HepG2 (cell line): ENCODE results near the gene ITPR1. TPM values are rescaled to one million over a fixed set of nuclear protein-coding genes. Genes with fewer than 3 reads are reported as not detected.

ENCODE experiments used
- ATAC-seq: fragments of 200-7000 bp; cut with Tn5 transposase; 3 replicates; pipeline ENCODE4 v1.9.1; 2020; ENCODE audit warnings: mild to moderate bottlenecking, moderate library complexity
- BruUV-seq: library from RNA; stranded (reverse); fragments of 400-500 nt; replicated peaks from 2 replicates; lab custom pipeline; 2021; lab: Mats Ljungman, UMichigan
- CTCF ChIA-PET: fragments of 300-600 bp; formaldehyde crosslinking; extraction: SDS; loops from one replicate; lab custom pipeline; 2021; ENCODE audit warnings: low total read pairs, inconsistent platforms, low intra/inter-chr PET ratio; lab: Yijun Ruan, JAX
- POLR2A ChIA-PET: fragments of 350-600 bp; sonication (Branson Sonifier 250); formaldehyde crosslinking; loops from one replicate; lab custom pipeline; 2020; ENCODE audit warnings: antibody characterized with exemption, inconsistent platforms; lab: Yijun Ruan, JAX
- DNase-seq: peaks from one replicate; pipeline ENCODE4 v3.0.0-alpha.2; 2015; ENCODE audit warnings: low spot score
- FAIRE-seq: peaks from 3 replicates; lab custom pipeline; 2011; peaks lifted over from hg19 to GRCh38; lab: Jason Lieb, UNC
- H2AFZ ChIP-seq: one replicate; pipeline ENCODE4 v1.6.1; 2011; ENCODE audit warnings: low read length, inconsistent platforms
- H3K27ac ChIP-seq: fragments of 300-600 bp; 3 replicates; pipeline ENCODE4 v1.8.0; 2011; ENCODE audit warnings: mixed run types, mild to moderate bottlenecking, mixed read lengths, low read length, inconsistent platforms; ENCODE audit not compliant: insufficient read depth; ENCODE audit errors: extremely low read length
- H3K27me3 ChIP-seq, 2 experiments: fragments of 200-600 bp in 1 of 2; 2 replicates in 1 of 2; 3 replicates in 1 of 2; pipeline versions ENCODE4 v1.6.0 to v1.8.0; 2011; ENCODE audit warnings: low read length in 2 of 2, mild to moderate bottlenecking in 2 of 2, moderate library complexity in 2 of 2, inconsistent platforms in 1 of 2; ENCODE audit not compliant: insufficient read depth in 2 of 2, control insufficient read depth in 1 of 2
- H3K36me3 ChIP-seq, 2 experiments: fragments of 200-600 bp in 1 of 2; replicated peaks in 1 of 2; 2 replicates in 1 of 2; 3 replicates in 1 of 2; pipeline versions ENCODE4 v1.5.1 to v1.8.0; 2011; ENCODE audit warnings: low read length in 2 of 2, inconsistent platforms in 1 of 2; ENCODE audit not compliant: insufficient read depth in 2 of 2, control insufficient read depth in 1 of 2
- H3K4me1 ChIP-seq: 2 replicates; pipeline ENCODE4 v1.5.1; 2012; ENCODE audit warnings: low read length, inconsistent platforms; ENCODE audit not compliant: insufficient read depth
- H3K4me2 ChIP-seq: 2 replicates; pipeline ENCODE4 v1.6.0; 2011; ENCODE audit warnings: low read depth, low read length, inconsistent platforms
- H3K4me3 ChIP-seq, 3 experiments: fragments of 200-600 bp in 1 of 3; sonication (generic), shearing (Covaris generic) in 1 of 3; replicated peaks in 1 of 3; 2 replicates each; pipeline ENCODE4 v1.5.1; 2011 to 2016; ENCODE audit warnings: low read length in 3 of 3, inconsistent platforms in 2 of 3, low read depth in 2 of 3, mild to moderate bottlenecking in 2 of 3, control low read depth in 1 of 3, mixed read lengths in 1 of 3; ENCODE audit not compliant: insufficient read depth in 1 of 3
- H3K79me2 ChIP-seq: one replicate; pipeline ENCODE4 v1.6.1; 2011; ENCODE audit warnings: low read length, inconsistent platforms; ENCODE audit not compliant: insufficient read depth
- H3K9ac ChIP-seq: 2 replicates; pipeline ENCODE4 v1.6.0; 2011; ENCODE audit warnings: mild to moderate bottlenecking, low read depth, low read length, inconsistent platforms; ENCODE audit not compliant: insufficient read depth
- H3K9me3 ChIP-seq: 2 replicates; pipeline ENCODE4 v1.5.1; 2012; ENCODE audit warnings: mild to moderate bottlenecking, low read length
- H4K20me1 ChIP-seq: 2 replicates; pipeline ENCODE4 v1.6.0; 2011; ENCODE audit warnings: inconsistent platforms, mild to moderate bottlenecking, low read length, moderate library complexity; ENCODE audit not compliant: insufficient read depth
- FOXC1 ChIP-seq: sonication (generic); formaldehyde crosslinking; IDR thresholded peaks from 2 replicates; pipeline ENCODE4 v1.8.0; 2022; ENCODE audit warnings: mild to moderate bottlenecking, missing genetic modification reagents, borderline replicate concordance
- HINFP ChIP-seq: sonication (generic); formaldehyde crosslinking; IDR thresholded peaks from 2 replicates; pipeline ENCODE4 v1.4.0; 2020; ENCODE audit warnings: low read depth, mild to moderate bottlenecking, missing genetic modification reagents
- JARID2 ChIP-seq: sonication (generic); formaldehyde crosslinking; IDR thresholded peaks from 2 replicates; pipeline ENCODE4 v1.8.1; 2023; ENCODE audit warnings: missing genetic modification reagents, inconsistent platforms; ENCODE audit not compliant: insufficient replicate concordance
- MEF2D ChIP-seq: sonication (generic); formaldehyde crosslinking; IDR thresholded peaks from 2 replicates; pipeline ENCODE4 v1.5.1; 2020; ENCODE audit warnings: mild to moderate bottlenecking, missing genetic modification reagents
- NCOA5 ChIP-seq: sonication (generic); formaldehyde crosslinking; IDR thresholded peaks from 2 replicates; pipeline ENCODE4 v1.4.0; 2020; ENCODE audit warnings: missing genetic modification reagents
- NFIB ChIP-seq: sonication (generic); formaldehyde crosslinking; IDR thresholded peaks from 2 replicates; pipeline ENCODE4 v1.9.0; 2021; ENCODE audit warnings: missing genetic modification reagents, mild to moderate bottlenecking, borderline replicate concordance
- PHF8 ChIP-seq: sonication (generic); formaldehyde crosslinking; IDR thresholded peaks from 2 replicates; pipeline ENCODE4 v1.5.0; 2020; ENCODE audit warnings: missing genetic modification reagents
- TIGD3 ChIP-seq: sonication (generic); formaldehyde crosslinking; IDR thresholded peaks from 2 replicates; pipeline ENCODE4 v1.5.1; 2020; ENCODE audit warnings: mild to moderate bottlenecking, missing genetic modification reagents, borderline replicate concordance
- TP53 ChIP-seq: sonication (generic); formaldehyde crosslinking; conservative IDR thresholded peaks from 2 replicates; pipeline ENCODE4 v1.4.0; 2020; ENCODE audit warnings: missing genetic modification reagents
- ZNF33B ChIP-seq: sonication (generic); formaldehyde crosslinking; IDR thresholded peaks from 2 replicates; pipeline ENCODE4 v1.5.1; 2020; ENCODE audit warnings: mild to moderate bottlenecking, missing genetic modification reagents
- ZNF572 ChIP-seq: sonication (generic); formaldehyde crosslinking; IDR thresholded peaks from 2 replicates; pipeline ENCODE4 v1.5.1; 2020; ENCODE audit warnings: mild to moderate bottlenecking, missing genetic modification reagents
- ZNF703 ChIP-seq: sonication (generic); formaldehyde crosslinking; IDR thresholded peaks from 2 replicates; pipeline ENCODE4 v1.5.1; 2020; ENCODE audit warnings: missing genetic modification reagents, mild to moderate bottlenecking, moderate library complexity, borderline replicate concordance
- ZNF780A ChIP-seq: sonication (generic); formaldehyde crosslinking; IDR thresholded peaks from 2 replicates; pipeline ENCODE4 v1.8.0; 2022; ENCODE audit warnings: mild to moderate bottlenecking, missing genetic modification reagents, moderate library complexity
- WGBS: methylation state at CpG from one replicate; pipeline ENCODE4 v1.1.6; 2017; ENCODE audit warnings: low lambda C conversion rate; 5-methylcytosine and 5-hydroxymethylcytosine counted together
- in situ Hi-C: cut with HindIII; loops from 2 replicates; pipeline ENCODE4 v1.10.0; 2017; ENCODE audit warnings: low pct_unique_long_range_greater_than_20kb; ENCODE audit not compliant: extremely low pct_ligation_motif_present
- intact Hi-C: fragments of 100-400 bp; cut with micrococcal nuclease; formaldehyde crosslinking; loops from one replicate; pipeline ENCODE4 v1.10.0; 2022; ENCODE audit not compliant: unreplicated experiment
- polyA plus RNA-seq, 8 experiments: library from polyadenylated mRNA; depleted of rRNA in 3 of 8; stranded (reverse) in 7 of 8; unstranded in 1 of 8; fragments of >200 nt; fragmentation: Illumina TruSeq in 4 of 8; extraction: Trizol in 4 of 8; gene quantifications; 2 replicates each; pipeline versions ENCODE4 v1.2.1 to v1.2.3, GENCODE V29; 2011 to 2016; ENCODE audit warnings: low read depth in 4 of 8, missing spikeins in 1 of 8, mixed read lengths in 1 of 8; ENCODE audit not compliant: insufficient read depth in 1 of 8
- total RNA-seq, 5 experiments: library from RNA; depleted of rRNA; stranded (reverse); fragments of >200 nt; fragmentation: Illumina TruSeq; extraction: Trizol; gene quantifications; 2 replicates each; pipeline ENCODE4 v1.2.3, GENCODE V29; 2016; ENCODE audit warnings: low read depth in 1 of 5
- TF ChIP-seq, protein P1 (sequence below): IDR thresholded peaks from 2 replicates; pipeline ENCODE4 v1.4.0; 2020; ENCODE audit warnings: mild to moderate bottlenecking, missing genetic modification reagents

The ITPR1 gene
- total and polyA plus RNA-seq, 2 of the 13 experiments (the other 11 are each of a cell fraction or from before 2014, with no cell fraction given), result 10.0 to 11.4 TPM

- H3K9me3 ChIP-seq, result no peaks in the 10 kb centered on the region
- H3K36me3 ChIP-seq, result no peaks in the 10 kb centered on the region; a peak in 1 of 5 replicates
- H3K9ac ChIP-seq, result peak overlapping the region; percentile 37; the same call in 1 of the 2 replicates
- H3K27me3 ChIP-seq, result no peaks in the 10 kb centered on the region
- no peak overlapping the region for H2AFZ ChIP-seq
- no peak for FAIRE-seq
- ChIA-PET CTCF (no interaction called here), POLR2A (no interaction called here)
- intact Hi-C loops (no loop called here), in situ Hi-C loops (no loop called here)
- 72% methylated on average over 7 of the region's 7 CpGs for WGBS
- no peak overlapping the region for H3K4me3 ChIP-seq
- peak overlapping the region; percentile 88 for H3K27ac ChIP-seq
- peak overlapping the region; percentile 54; the same call in 1 of the 2 replicates for H3K4me2 ChIP-seq
- BruUV-seq, result no TSS peak
- H4K20me1 ChIP-seq, result no peaks in the 10 kb centered on the region
- peaks cover 83% of the 10 kb centered on the region for H3K4me1 ChIP-seq
- ATAC-seq, result no peak
- H3K79me2 ChIP-seq, result no peaks in the 10 kb centered on the region
- DNase-seq, result peak; percentile 25
- TF ChIP-seq, protein P1, sequence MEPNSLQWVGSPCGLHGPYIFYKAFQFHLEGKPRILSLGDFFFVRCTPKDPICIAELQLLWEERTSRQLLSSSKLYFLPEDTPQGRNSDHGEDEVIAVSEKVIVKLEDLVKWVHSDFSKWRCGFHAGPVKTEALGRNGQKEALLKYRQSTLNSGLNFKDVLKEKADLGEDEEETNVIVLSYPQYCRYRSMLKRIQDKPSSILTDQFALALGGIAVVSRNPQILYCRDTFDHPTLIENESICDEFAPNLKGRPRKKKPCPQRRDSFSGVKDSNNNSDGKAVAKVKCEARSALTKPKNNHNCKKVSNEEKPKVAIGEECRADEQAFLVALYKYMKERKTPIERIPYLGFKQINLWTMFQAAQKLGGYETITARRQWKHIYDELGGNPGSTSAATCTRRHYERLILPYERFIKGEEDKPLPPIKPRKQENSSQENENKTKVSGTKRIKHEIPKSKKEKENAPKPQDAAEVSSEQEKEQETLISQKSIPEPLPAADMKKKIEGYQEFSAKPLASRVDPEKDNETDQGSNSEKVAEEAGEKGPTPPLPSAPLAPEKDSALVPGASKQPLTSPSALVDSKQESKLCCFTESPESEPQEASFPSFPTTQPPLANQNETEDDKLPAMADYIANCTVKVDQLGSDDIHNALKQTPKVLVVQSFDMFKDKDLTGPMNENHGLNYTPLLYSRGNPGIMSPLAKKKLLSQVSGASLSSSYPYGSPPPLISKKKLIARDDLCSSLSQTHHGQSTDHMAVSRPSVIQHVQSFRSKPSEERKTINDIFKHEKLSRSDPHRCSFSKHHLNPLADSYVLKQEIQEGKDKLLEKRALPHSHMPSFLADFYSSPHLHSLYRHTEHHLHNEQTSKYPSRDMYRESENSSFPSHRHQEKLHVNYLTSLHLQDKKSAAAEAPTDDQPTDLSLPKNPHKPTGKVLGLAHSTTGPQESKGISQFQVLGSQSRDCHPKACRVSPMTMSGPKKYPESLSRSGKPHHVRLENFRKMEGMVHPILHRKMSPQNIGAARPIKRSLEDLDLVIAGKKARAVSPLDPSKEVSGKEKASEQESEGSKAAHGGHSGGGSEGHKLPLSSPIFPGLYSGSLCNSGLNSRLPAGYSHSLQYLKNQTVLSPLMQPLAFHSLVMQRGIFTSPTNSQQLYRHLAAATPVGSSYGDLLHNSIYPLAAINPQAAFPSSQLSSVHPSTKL (CRISPR knock-in tag), result peak; percentile 66; the same call in 1 of the 2 replicates
- no peak for TF ChIP-seq TIGD3
- TF ChIP-seq FOXC1 (CRISPR knock-in tag), result no peak
- TF ChIP-seq JARID2 (CRISPR knock-in tag), result no peak
- no peak for TF ChIP-seq HINFP (CRISPR knock-in tag)
- TF ChIP-seq TP53 (CRISPR knock-in tag), result no peak
- no peak for TF ChIP-seq NFIB (CRISPR knock-in tag)
- TF ChIP-seq MEF2D (CRISPR knock-in tag), result peak; percentile 93
- TF ChIP-seq ZNF703 (CRISPR knock-in tag), result no peak
- no peak for TF ChIP-seq ZNF572 (CRISPR knock-in tag)
- TF ChIP-seq ZNF33B (CRISPR knock-in tag), result no peak
- TF ChIP-seq ZNF780A, result no peak
- no peak for TF ChIP-seq PHF8 (CRISPR knock-in tag)
- TF ChIP-seq NCOA5, result no peak
Observed at GRCh38 chr3:4750306-4750968, 257.3 kb downstream of the ITPR1 start.
